CD8-positive, alpha-beta memory T cell (primary cell): ENCODE data around the gene PXT1. TPM values are rescaled to one million over a fixed set of nuclear protein-coding genes. Genes with fewer than 3 reads are reported as not detected.
A peak's percentile ranks its signal among the peaks of the same experiment; 100 is the strongest.
"Not testable (repeated sequence)": the region's sequence is repeated elsewhere in the genome, so short reads cannot be mapped to it uniquely, and the experiment has no call there.

Experiments
- CTCF ChIA-PET: fragments of 350-600 bp; sonication (Branson Sonifier 250); formaldehyde crosslinking; loops from one replicate; lab custom pipeline; 2021; ENCODE audit warnings: antibody characterized with exemption; lab: Charles Lee
- POLR2A ChIA-PET: fragments of 350-600 bp; sonication (Branson Sonifier 250); formaldehyde crosslinking; loops from one replicate; lab custom pipeline; 2021; ENCODE audit warnings: antibody characterized with exemption; lab: Charles Lee
- DNase-seq, 5 donors: peaks; one replicate each; pipeline versions ENCODE4 v3.0.0 to v3.0.0-alpha.2; 2020 to 2022; ENCODE audit warnings: mixed read lengths in 1 of 5
- H3K27ac ChIP-seq: one replicate; pipeline ENCODE4 v1.7.0; 2013; ENCODE audit warnings: low read depth, mild to moderate bottlenecking, low read length, moderate library complexity
- H3K27me3 ChIP-seq: 2 replicates; pipeline ENCODE4 v1.7.0; 2013; ENCODE audit warnings: low read length, mild to moderate bottlenecking; ENCODE audit not compliant: insufficient read depth, poor library complexity, severe bottlenecking
- H3K36me3 ChIP-seq: 2 replicates; pipeline ENCODE4 v1.7.0; 2013; ENCODE audit warnings: mild to moderate bottlenecking, low read length, moderate library complexity; ENCODE audit not compliant: insufficient read depth
- H3K4me1 ChIP-seq: 2 replicates; pipeline ENCODE4 v1.7.0; 2013; ENCODE audit warnings: mild to moderate bottlenecking, low read length, moderate library complexity; ENCODE audit not compliant: insufficient read depth
- H3K4me3 ChIP-seq: 2 replicates; pipeline ENCODE4 v1.7.0; 2013; ENCODE audit warnings: mild to moderate bottlenecking, low read length
- H3K9me3 ChIP-seq: 2 replicates; pipeline ENCODE4 v1.7.0; 2013; ENCODE audit warnings: mild to moderate bottlenecking, low read length
- H3K27ac Mint-ChIP-seq, 8 donors: one replicate each; pipeline ENCODE4 v1.8.0; 2020 to 2021; ENCODE audit warnings: mixed read lengths in 8 of 8, mild to moderate bottlenecking in 6 of 8, inconsistent platforms in 3 of 8, moderate library complexity in 3 of 8
- H3K27me3 Mint-ChIP-seq, 2 donors: one replicate each; pipeline ENCODE4 v1.8.0; 2020 to 2021; ENCODE audit warnings: mixed read lengths in 2 of 2, mild to moderate bottlenecking in 1 of 2, moderate library complexity in 1 of 2
- H3K36me3 Mint-ChIP-seq, 3 donors: one replicate each; pipeline ENCODE4 v1.8.0; 2020 to 2021; ENCODE audit warnings: mixed read lengths in 3 of 3, inconsistent platforms in 1 of 3, mild to moderate bottlenecking in 1 of 3
- H3K4me1 Mint-ChIP-seq, 3 donors: one replicate each; pipeline ENCODE4 v1.8.0; 2020 to 2021; ENCODE audit warnings: mixed read lengths in 3 of 3, inconsistent platforms in 1 of 3, mild to moderate bottlenecking in 1 of 3
- H3K4me3 Mint-ChIP-seq, 7 donors: one replicate each; pipeline ENCODE4 v1.8.0; 2020 to 2021; ENCODE audit warnings: mixed read lengths in 7 of 7, mild to moderate bottlenecking in 6 of 7, moderate library complexity in 4 of 7, inconsistent platforms in 2 of 7
- H3K9me3 Mint-ChIP-seq, 5 donors: one replicate each; pipeline ENCODE4 v1.8.0; 2020 to 2022; ENCODE audit warnings: mixed read lengths in 5 of 5, mild to moderate bottlenecking in 3 of 5, moderate library complexity in 2 of 5, inconsistent platforms in 1 of 5
- polyA plus RNA-seq: library from polyadenylated mRNA; unstranded; fragments of 300-500 nt; fragmentation: Illumina TruSeq; gene quantifications from one replicate; pipeline ENCODE4 v1.2.3, GENCODE V29; 2021
- total RNA-seq, 2 experiments: library from RNA; stranded (reverse); gene quantifications; one replicate each; pipeline ENCODE4 v1.2.3, GENCODE V29; 2021

Gene PXT1
- total and polyA plus RNA-seq, 3 experiments from 2014 or later: 0.20 TPM; not detected in 2

DNA sequence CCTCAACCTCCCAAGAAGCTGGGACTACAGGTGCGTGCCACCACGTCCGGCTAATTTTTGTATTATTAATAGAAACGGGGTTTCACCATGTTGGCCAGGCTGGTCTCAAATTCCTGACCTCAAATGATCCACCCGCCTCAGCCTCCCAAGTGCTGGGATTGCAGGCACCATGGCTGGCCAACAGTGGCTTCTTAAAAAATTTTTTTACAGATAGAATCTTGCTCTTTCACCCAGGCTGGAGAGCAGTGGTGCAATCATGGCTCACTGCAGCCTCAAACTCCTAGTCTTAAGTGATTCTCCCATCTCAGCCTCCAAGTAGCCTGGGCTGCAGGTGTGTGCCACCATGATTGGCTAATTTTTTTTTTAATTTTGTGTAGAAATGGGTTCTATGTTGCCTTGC is 40.7 kb upstream of the PXT1 start:
- Mint-ChIP-seq H3K36me3 (peaks cover 4 to 86% (median 27%) of the 10 kb centered on the region in 3 donors), H3K4me1 (peaks cover 4 to 14% (median 7%) of the 10 kb centered on the region in 3 donors), H3K27ac (peak overlapping the region in 3 of 8 donors; percentile 17 to 41 (median 17))
- H3K4me3 Mint-ChIP-seq, H3K27me3 Mint-ChIP-seq, H3K9me3 Mint-ChIP-seq, H3K27me3 ChIP-seq, H3K4me1 ChIP-seq, H3K9me3 ChIP-seq, CTCF ChIA-PET, POLR2A ChIA-PET, DNase-seq, H3K4me3 ChIP-seq, H3K27ac ChIP-seq: not testable (repeated sequence)
- H3K36me3 ChIP-seq: peaks cover 14% of the 10 kb centered on the region

DNA sequence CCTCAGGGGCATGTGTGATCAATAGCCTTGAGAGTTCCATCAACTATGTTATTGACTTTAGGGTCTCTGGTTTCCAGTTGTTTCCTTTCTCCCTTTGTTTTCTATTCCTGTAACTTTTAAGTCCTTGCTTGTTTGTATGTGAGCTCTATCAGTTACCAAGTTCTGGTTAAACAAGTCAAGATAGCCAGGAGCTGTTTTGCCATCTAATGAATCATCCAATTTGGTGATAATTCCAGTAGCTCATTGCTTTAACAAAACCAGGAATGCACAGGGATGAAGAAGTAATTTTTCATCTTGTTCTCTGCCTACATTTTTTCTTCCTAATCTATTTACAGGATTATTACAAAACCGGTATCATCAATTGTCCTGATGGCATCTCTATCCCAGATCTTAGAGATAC is 36.6 kb upstream of the PXT1 start:
- H3K9me3 Mint-ChIP-seq: no peaks in the 10 kb centered on the region
- ChIA-PET POLR2A (interaction anchor here (0.5 to 1.5 kb wide), 4 partner anchors 9 to 275 kb away, joined by 3 to 5 read pairs (median 4); no protein-coding TSS in a partner anchor), CTCF (interaction anchor here (0.9 kb wide), 1 partner anchor 9 kb away, joined by 3 read pairs; no protein-coding TSS in a partner anchor)
- H3K4me3 Mint-ChIP-seq: no peak overlapping the region
- Histone ChIP-seq H3K36me3 (peaks cover 6% of the 10 kb centered on the region), H3K9me3 (no peaks in the 10 kb centered on the region), H3K4me3 (no peak overlapping the region), H3K27me3 (no peaks in the 10 kb centered on the region), H3K4me1 (no peaks in the 10 kb centered on the region), H3K27ac (no peak overlapping the region)
- no peaks in the 10 kb centered on the region for H3K27me3 Mint-ChIP-seq
- peaks cover 11 to 26% (median 13%) of the 10 kb centered on the region in 3 donors for H3K4me1 Mint-ChIP-seq
- peak overlapping the region in 3 of 8 donors; percentile 23 to 69 (median 34) for H3K27ac Mint-ChIP-seq
- DNase-seq: no peak
- peaks cover 4 to 69% (median 23%) of the 10 kb centered on the region in 3 donors for H3K36me3 Mint-ChIP-seq

DNA sequence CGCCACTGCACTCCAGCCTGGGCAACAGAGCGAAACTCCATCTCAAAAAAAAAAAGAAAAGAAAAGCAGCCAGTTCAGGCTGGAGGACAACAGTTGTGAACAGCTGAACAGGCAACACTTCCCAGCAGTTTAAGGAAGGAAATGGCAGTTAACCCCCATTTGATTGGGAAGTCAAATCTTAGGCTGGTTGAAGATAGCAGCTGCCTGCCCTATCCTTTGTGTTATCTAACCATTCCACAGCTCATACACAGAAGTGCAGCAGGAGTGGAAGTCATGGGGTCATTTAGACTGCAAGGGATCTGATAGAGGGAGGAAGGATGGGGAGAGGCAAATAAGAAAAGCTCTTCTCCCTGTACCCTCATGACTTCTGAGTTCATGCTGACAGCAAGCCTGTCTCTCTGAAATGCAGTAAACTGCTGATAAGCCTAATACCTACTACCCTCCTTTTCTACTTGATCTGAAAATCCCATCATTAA is 35.4 kb upstream of the PXT1 start:
- Histone ChIP-seq H3K4me3 (no peak overlapping the region), H3K36me3 (peaks cover 6% of the 10 kb centered on the region), H3K27ac (no peak overlapping the region), H3K4me1 (no peaks in the 10 kb centered on the region), H3K9me3 (no peaks in the 10 kb centered on the region), H3K27me3 (no peaks in the 10 kb centered on the region)
- Mint-ChIP-seq H3K4me3 (no peak overlapping the region), H3K4me1 (peaks cover 12 to 27% (median 13%) of the 10 kb centered on the region in 3 donors), H3K36me3 (peaks cover 4 to 71% (median 19%) of the 10 kb centered on the region in 3 donors), H3K27me3 (no peaks in the 10 kb centered on the region), H3K27ac (peak overlapping the region in 5 of 8 donors; percentile 13 to 67 (median 55)), H3K9me3 (no peaks in the 10 kb centered on the region)
- CTCF ChIA-PET: interaction anchor here (1.0 kb wide), 1 partner anchor 54 kb away, joined by 3 read pairs; no protein-coding TSS in a partner anchor
- POLR2A ChIA-PET: interaction anchor here (0.6 to 1.5 kb wide), 2 partner anchors 10 to 190 kb away, joined by 4 read pairs; no protein-coding TSS in a partner anchor
- DNase-seq: no peak

DNA sequence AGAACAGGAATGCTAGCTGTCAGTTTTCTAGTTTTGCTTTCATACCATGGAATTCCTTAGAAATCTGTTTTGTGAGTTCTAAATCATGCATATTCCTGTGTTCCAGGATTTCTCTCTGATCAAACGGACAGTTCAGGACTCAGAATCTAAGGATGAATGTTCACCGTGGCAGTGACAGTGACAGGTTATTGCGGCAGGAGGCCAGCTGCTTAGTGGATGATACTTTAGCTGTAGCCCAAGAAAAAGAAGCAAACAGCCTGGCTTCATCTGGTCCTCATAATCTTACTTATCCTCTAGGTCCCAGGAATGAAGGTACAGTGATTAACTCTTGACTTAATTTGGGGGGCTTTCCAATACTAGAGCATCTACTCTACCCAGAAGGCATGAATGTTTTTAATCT is 27.3 kb upstream of the PXT1 start:
- Histone ChIP-seq H3K9me3 (no peaks in the 10 kb centered on the region), H3K4me1 (no peaks in the 10 kb centered on the region), H3K27ac (no peak overlapping the region), H3K4me3 (no peak overlapping the region), H3K36me3 (peaks cover 6% of the 10 kb centered on the region), H3K27me3 (no peaks in the 10 kb centered on the region)
- Mint-ChIP-seq H3K4me1 (peaks cover 15 to 42% (median 25%) of the 10 kb centered on the region in 3 donors), H3K27me3 (no peaks in the 10 kb centered on the region), H3K4me3 (no peak overlapping the region), H3K9me3 (no peaks in the 10 kb centered on the region), H3K27ac (peak overlapping the region in 3 of 8 donors; percentile 15 to 70 (median 38)), H3K36me3 (peaks cover 0 to 52% (median 3%) of the 10 kb centered on the region in 3 donors)
- CTCF ChIA-PET: interaction anchor here (1.0 kb wide), 1 partner anchor 47 kb away, joined by 3 read pairs; no protein-coding TSS in a partner anchor
- DNase-seq: no peak
- POLR2A ChIA-PET: no interaction called here

DNA sequence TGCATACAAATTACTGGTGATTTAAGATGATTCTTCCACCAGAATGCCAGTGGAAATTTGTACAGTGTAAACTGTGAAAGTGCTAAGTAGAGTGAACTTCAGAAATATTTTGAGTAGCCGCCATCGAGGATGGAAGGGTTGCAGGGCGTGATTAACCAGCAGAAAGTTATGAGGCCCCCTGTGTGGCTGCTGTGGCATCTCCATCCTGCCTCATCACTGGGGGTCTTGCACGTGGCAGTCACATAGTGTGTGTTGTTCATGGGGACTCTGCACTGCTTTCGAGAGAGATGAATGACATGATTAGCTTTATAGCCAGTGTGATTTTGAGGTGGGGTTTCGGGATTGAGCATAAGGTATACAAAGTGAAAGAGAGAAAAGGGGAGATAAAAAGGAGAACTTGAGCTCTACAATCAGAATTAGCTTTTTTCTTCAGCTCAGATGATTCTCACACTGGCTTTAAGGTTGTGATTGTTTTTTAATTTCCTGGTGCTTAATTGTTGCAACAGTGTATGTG is 26.6 kb upstream of the PXT1 start:
- peaks cover 2% of the 10 kb centered on the region for H3K4me1 ChIP-seq
- no peak for DNase-seq
- Mint-ChIP-seq H3K27me3 (no peaks in the 10 kb centered on the region), H3K4me3 (no peak overlapping the region), H3K27ac (peak overlapping the region in 6 of 8 donors; percentile 1 to 63 (median 27)), H3K36me3 (peaks cover 0 to 45% (median 3%) of the 10 kb centered on the region in 3 donors), H3K9me3 (no peaks in the 10 kb centered on the region), H3K4me1 (peaks cover 20 to 44% (median 33%) of the 10 kb centered on the region in 3 donors)
- H3K27ac ChIP-seq: no peak overlapping the region
- no peak overlapping the region for H3K4me3 ChIP-seq
- ChIA-PET POLR2A (no interaction called here), CTCF (no interaction called here)
- H3K36me3 ChIP-seq: peaks cover 6% of the 10 kb centered on the region
- H3K27me3 ChIP-seq: no peaks in the 10 kb centered on the region
- H3K9me3 ChIP-seq: no peaks in the 10 kb centered on the region

DNA sequence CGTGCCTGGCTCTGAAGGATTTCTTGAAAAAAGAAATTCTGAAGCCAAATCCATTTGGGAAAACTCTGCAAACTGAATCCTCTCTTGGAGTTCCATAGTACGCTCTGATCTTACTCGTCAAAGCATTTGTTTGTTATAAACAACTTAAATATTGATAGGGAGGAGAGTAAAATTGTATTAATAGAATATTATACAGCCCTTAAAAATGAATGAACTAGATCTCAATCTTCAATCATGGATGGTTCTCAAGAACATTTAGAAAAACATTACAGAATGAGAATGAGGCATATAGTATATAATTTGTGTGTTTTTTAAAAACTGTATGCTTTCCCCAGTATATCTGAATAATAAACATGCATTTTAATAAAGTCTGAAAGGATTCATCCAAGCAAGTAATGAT is 25.0 kb upstream of the PXT1 start:
- H3K27me3 ChIP-seq: no peaks in the 10 kb centered on the region
- no peak overlapping the region for H3K4me3 Mint-ChIP-seq
- no peak overlapping the region for H3K27ac Mint-ChIP-seq
- peaks cover 27 to 60% (median 48%) of the 10 kb centered on the region in 3 donors for H3K4me1 Mint-ChIP-seq
- no peaks in the 10 kb centered on the region for H3K9me3 ChIP-seq
- H3K27me3 Mint-ChIP-seq: no peaks in the 10 kb centered on the region
- ChIA-PET CTCF (no interaction called here), POLR2A (interaction anchor here (0.6 kb wide), 1 partner anchor 37 kb away, joined by 5 read pairs; no protein-coding TSS in a partner anchor)
- H3K4me1 ChIP-seq: peaks cover 6% of the 10 kb centered on the region
- H3K36me3 ChIP-seq: peaks cover 6% of the 10 kb centered on the region
- peaks cover 0 to 39% (median 7%) of the 10 kb centered on the region in 3 donors for H3K36me3 Mint-ChIP-seq
- H3K27ac ChIP-seq: no peak overlapping the region
- no peaks in the 10 kb centered on the region for H3K9me3 Mint-ChIP-seq
- DNase-seq: no peak
- H3K4me3 ChIP-seq: no peak overlapping the region

DNA sequence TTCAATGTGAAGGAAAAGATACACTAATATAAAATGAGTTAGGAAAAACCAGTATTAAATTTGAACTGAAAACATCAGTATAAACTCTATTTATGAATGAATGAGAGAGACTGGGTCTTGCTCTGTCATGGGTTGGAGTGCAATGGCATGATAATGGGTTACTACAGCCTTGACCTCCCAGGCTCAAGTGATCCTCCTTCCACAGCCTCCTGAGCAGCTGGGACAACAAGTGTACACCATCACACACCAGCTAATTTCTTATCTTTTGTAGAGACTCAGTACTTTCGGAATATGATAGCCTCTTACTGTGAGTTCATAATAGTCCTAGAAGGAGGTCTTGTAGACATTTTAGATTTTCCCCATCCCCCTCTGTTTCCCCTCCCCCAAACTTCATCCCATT is 21.6 kb upstream of the PXT1 start:
- H3K36me3 Mint-ChIP-seq: peaks cover 0 to 19% (median 6%) of the 10 kb centered on the region in 3 donors
- no peak overlapping the region for H3K4me3 ChIP-seq
- no peak for DNase-seq
- no peak overlapping the region for H3K4me3 Mint-ChIP-seq
- POLR2A ChIA-PET: no interaction called here
- no peaks in the 10 kb centered on the region for H3K27me3 ChIP-seq
- no peak overlapping the region for H3K27ac ChIP-seq
- peaks cover 20% of the 10 kb centered on the region for H3K4me1 ChIP-seq
- no peaks in the 10 kb centered on the region for H3K36me3 ChIP-seq
- no peaks in the 10 kb centered on the region for H3K27me3 Mint-ChIP-seq
- H3K4me1 Mint-ChIP-seq: peaks cover 41 to 79% (median 63%) of the 10 kb centered on the region in 3 donors
- no peaks in the 10 kb centered on the region for H3K9me3 Mint-ChIP-seq
- CTCF ChIA-PET: interaction anchor here (1.4 kb wide), 1 partner anchor 41 kb away, joined by 3 read pairs; no protein-coding TSS in a partner anchor
- no peaks in the 10 kb centered on the region for H3K9me3 ChIP-seq
- peak overlapping the region in 3 of 8 donors; percentile 9 to 46 (median 10) for H3K27ac Mint-ChIP-seq

DNA sequence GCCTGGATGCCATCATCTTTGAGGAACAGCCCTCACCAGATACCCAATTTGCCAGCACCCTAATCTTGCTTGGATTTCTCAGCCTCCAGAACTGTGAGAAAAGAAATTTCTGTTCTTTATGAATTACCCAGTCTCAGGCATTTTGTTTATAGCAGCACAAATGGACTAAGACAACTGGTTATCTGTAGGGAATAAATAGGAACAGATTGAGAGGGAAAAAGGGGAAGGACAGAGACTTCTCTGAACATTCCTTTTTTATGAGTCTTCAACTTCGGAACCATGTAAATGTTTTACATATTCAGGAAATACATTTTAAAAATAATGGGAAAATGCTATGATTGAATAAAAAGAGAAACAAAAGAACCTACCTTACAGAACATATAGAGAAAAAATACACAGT is 21.0 kb upstream of the PXT1 start:
- H3K4me3 ChIP-seq: no peak overlapping the region
- Mint-ChIP-seq H3K4me3 (no peak overlapping the region), H3K27ac (peak overlapping the region in 3 of 8 donors; percentile 9 to 46 (median 42)), H3K9me3 (no peaks in the 10 kb centered on the region), H3K27me3 (no peaks in the 10 kb centered on the region), H3K36me3 (peaks cover 0 to 16% (median 6%) of the 10 kb centered on the region in 3 donors), H3K4me1 (peaks cover 38 to 76% (median 59%) of the 10 kb centered on the region in 3 donors)
- peaks cover 20% of the 10 kb centered on the region for H3K4me1 ChIP-seq
- ChIA-PET CTCF (interaction anchor here (1.1 to 1.4 kb wide), 2 partner anchors 20 to 40 kb away, joined by 3 read pairs; no protein-coding TSS in a partner anchor), POLR2A (no interaction called here)
- no peak overlapping the region for H3K27ac ChIP-seq
- DNase-seq: no peak
- no peaks in the 10 kb centered on the region for H3K27me3 ChIP-seq
- no peaks in the 10 kb centered on the region for H3K36me3 ChIP-seq
- H3K9me3 ChIP-seq: no peaks in the 10 kb centered on the region
